GM12891 (cell line): ENCODE measurements around the gene MYBPC2.

ENCODE experiments used
- DNase-seq: peaks from one replicate; pipeline ENCODE4 v3.0.0; 2011; ENCODE audit warnings: low spot score; ENCODE audit not compliant: insufficient read length
- FAIRE-seq: peaks from 2 replicates; lab custom pipeline; 2011; peaks lifted over from hg19 to GRCh38; lab: Jason Lieb, UNC
- PAX5 ChIP-seq: IDR thresholded peaks from 2 replicates; pipeline ENCODE4 v1.6.1; 2011; ENCODE audit warnings: low read length, moderate library complexity, mild to moderate bottlenecking; ENCODE audit not compliant: insufficient read depth, severe bottlenecking
- POLR2A ChIP-seq: IDR thresholded peaks from 2 replicates; pipeline ENCODE4 v1.6.1; 2011; ENCODE audit warnings: low read depth, low read length, control low read depth
- POLR2AphosphoS5 ChIP-seq: IDR thresholded peaks from 2 replicates; pipeline ENCODE4 v1.6.1; 2011; ENCODE audit warnings: low read depth, low read length, control low read depth
- POU2F2 ChIP-seq: IDR thresholded peaks from 2 replicates; pipeline ENCODE4 v1.6.1; 2011; ENCODE audit warnings: low read depth, mild to moderate bottlenecking, control low read depth, low read length, moderate library complexity
- SPI1 ChIP-seq: IDR thresholded peaks from 2 replicates; pipeline ENCODE4 v1.6.1; 2011; ENCODE audit warnings: low read depth, low read length, control low read depth
- TAF1 ChIP-seq: IDR thresholded peaks from 2 replicates; pipeline ENCODE4 v1.6.1; 2011; ENCODE audit warnings: low read depth, low read length, control low read depth

Gene MYBPC2

DNA sequence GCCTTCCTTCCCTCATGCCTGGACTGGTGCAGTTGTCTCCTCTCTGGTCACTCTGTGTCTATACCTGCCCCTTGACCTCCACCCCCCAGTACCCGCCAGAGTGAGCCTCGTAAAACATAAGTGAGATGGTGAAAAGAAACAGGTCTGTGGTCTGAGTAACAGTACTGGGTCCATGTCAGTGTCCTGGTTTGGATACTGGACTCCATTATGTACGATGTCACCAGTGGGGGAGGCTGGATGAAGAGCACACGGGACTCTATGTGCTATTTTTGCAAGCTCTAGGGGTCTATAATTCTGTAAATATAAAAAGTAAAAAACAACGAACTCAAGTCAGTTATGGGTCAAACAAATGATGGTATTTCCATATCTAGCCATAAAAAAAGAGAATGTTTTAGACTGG is 14.4 kb downstream of the MYBPC2 start:
- DNase-seq (no peak), FAIRE-seq (no peak)
- TF ChIP-seq POLR2A (no peak), POLR2AphosphoS5 (no peak), TAF1 (no peak), SPI1 (no peak)

DNA sequence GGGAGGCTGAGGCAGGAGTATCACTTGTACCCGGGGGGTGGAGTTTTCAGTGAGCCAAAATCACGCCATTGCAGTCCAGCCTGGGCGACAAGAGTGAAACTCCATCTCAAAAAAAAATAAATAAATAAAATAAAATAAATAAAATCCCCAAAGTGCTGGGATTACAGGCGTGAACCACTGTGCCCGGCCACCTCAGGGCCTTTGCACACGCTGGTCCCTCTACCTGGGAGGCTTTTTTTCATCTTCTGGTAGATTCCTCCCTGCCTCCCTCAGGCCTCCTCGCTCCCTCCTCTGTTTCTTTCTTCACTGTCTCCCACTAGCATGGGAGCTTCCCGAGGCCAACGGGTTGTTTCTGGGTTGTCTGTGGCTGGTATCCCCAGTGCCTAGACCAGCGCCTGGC is 15.1 kb downstream of the MYBPC2 start:
- TF ChIP-seq PAX5 (no peak), POLR2AphosphoS5 (no peak), POU2F2 (no peak), POLR2A (no peak), TAF1 (no peak), SPI1 (no peak)
- no peak for DNase-seq
- no peak for FAIRE-seq

DNA sequence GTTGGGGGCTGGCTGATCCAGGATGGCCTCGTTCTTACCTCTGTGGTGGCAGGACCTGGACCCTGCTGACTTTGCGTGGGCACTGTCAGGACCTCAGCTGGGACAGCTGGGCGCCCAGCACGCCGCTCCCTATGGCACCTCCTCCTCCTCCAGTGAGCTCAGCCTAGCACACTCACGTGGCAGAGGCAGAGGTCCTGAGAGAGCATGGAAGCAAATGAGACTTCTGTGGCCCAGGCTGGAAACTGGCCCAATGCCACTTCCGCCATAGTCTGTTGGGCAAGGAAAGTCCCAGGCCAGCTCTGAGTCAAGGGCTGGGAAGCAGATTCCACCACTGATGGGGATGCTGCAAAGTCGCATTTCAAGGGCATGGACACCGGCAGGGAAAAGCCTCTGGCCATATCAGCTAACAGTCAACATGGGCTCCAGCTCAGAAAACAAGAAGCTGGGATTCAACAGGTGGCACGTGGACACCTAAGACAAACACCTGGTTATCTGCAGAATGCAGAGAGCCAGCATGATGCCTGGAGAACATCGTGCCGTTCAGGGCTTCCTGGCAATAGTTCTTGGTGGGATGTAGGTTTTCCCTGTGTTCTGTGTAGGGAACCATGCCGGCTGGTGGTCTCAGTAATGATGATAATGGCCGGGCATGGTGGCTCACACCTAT is 16.7 kb downstream of the MYBPC2 start:
- FAIRE-seq (no peak), DNase-seq (no peak)
- TF ChIP-seq SPI1 (no peak), POLR2AphosphoS5 (no peak), PAX5 (no peak), POLR2A (no peak), TAF1 (no peak), POU2F2 (no peak)

DNA sequence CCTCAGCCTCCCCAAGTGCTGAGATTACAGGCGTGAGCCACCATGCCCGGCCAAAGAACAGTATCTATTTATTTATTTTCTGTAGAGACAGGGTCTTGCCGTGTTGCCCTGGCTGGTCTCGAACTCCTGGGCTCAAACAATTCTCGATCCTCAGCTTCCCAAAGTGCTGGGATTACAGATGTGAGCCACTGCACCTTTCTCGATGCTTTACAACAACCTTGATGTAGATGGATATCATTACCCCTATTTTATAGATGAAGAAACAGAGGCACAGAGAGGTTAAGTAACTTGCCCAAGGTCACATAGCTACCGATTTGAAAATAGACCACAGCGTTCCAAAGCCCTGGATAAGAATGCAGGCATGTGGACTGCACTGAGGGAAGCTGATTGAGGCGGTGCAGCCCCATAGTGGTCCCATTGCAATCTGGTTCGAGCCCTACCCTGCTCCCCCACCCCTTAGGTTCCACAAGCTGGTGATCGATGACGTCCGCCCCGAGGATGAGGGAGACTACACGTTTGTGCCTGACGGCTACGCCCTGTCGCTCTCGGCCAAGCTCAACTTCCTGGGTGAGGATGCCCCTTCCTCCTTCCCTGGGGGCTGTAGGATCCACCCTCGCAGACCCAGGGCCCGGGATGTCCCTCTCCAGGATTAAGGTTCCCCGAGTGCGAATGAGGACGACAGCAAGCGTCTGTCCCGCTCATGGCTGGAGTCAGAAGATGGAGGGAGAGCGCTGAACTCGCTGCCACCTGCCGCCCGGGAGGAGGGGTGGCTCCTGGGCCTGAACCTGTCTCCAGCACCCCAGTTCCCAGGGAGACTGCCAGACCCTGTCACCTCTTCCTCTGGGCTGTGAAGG is 17.9 kb downstream of the MYBPC2 start:
- FAIRE-seq (no peak), DNase-seq (no peak)
- TF ChIP-seq SPI1 = no peak
- TF ChIP-seq POLR2A = no peak
- no peak for TF ChIP-seq TAF1
- no peak for TF ChIP-seq POU2F2
- TF ChIP-seq PAX5 = no peak
- TF ChIP-seq POLR2AphosphoS5 = no peak

DNA sequence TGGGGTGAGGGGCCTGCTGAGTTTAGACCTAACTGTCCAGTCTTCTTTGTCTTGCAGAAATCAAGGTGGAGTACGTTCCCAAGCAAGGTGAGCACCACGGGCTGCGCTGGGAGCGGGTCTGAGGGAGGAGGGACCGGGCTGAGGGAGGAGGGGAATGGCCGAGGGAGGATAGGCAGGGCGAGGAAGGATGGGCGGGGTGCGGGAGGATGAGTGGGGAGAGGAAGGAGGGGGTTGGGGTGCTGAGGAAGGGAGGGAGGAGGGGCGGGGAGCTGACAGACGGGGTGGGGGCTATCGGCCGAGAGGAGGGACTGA is 18.5 kb downstream of the MYBPC2 start:
- TF ChIP-seq POU2F2 = no peak
- no peak for TF ChIP-seq SPI1
- no peak for TF ChIP-seq PAX5
- TF ChIP-seq POLR2A = no peak
- no peak for TF ChIP-seq POLR2AphosphoS5
- no peak for TF ChIP-seq TAF1
- DNase-seq (no peak), FAIRE-seq (no peak)

DNA sequence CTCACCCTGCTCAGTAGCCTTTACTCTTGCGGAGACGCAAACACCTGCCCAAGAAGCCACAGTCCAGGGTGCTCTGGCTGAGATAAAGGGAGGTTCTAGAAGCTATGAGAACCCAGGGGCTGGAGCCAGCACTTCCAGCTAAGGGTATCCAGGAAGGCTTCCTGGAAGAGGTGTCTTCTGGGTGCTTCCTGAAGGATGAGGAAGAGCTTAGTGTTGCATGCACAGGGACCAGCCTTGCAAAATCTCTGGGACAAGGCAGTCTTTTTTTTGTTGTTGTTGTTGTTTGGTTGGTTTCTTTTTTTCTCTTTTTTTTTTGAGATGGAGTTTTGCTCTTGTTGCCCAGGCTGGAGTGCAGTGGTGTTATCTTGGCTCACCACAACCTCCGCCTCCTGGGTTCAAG is 20.6 kb downstream of the MYBPC2 start:
- no peak for TF ChIP-seq POLR2AphosphoS5
- no peak for TF ChIP-seq PAX5
- no peak for FAIRE-seq
- DNase-seq = no peak

DNA sequence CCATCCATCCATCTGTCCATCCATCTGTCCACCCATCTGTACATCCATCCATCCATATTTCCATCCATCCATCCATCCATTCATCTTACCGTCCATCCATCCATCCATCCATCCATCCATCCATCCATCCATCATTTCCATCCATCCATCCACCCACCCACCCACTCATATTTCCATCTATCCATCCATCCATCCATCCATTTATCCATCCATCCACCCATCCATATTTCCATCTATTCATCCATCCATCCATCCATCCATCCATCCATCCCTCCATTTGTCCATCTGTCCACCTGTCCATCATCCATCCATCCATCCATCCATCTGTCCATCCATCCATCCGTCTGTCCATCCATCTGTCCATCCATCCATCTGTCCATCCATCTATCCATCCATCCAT is 23.3 kb downstream of the MYBPC2 start:
- no peak for DNase-seq
- TF ChIP-seq TAF1 (no peak), SPI1 (no peak)
- FAIRE-seq = no peak

DNA sequence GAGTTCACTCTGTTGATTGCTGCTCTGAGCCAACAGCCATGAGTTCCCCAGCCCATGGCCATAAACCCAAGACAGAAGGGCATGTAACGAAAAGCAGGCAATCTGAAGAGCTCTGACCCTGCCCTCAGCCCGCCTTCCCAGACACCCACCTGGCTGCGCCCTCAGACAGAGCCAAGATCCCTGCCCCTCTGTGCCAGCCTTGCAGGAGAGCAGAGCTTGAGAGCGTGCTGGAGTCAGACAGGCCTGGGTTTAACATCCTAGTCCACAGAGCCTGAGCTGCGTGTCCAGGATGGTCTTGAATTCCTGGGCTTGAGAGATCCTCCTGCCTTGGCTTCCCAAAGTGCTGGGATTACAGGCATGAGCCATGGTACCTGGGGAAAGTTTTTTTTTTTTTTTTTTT is 24.6 kb downstream of the MYBPC2 start:
- DNase-seq = no peak
- TF ChIP-seq POLR2A (no peak), PAX5 (no peak), SPI1 (no peak), TAF1 (no peak), POU2F2 (no peak), POLR2AphosphoS5 (no peak)
- no peak for FAIRE-seq

DNA sequence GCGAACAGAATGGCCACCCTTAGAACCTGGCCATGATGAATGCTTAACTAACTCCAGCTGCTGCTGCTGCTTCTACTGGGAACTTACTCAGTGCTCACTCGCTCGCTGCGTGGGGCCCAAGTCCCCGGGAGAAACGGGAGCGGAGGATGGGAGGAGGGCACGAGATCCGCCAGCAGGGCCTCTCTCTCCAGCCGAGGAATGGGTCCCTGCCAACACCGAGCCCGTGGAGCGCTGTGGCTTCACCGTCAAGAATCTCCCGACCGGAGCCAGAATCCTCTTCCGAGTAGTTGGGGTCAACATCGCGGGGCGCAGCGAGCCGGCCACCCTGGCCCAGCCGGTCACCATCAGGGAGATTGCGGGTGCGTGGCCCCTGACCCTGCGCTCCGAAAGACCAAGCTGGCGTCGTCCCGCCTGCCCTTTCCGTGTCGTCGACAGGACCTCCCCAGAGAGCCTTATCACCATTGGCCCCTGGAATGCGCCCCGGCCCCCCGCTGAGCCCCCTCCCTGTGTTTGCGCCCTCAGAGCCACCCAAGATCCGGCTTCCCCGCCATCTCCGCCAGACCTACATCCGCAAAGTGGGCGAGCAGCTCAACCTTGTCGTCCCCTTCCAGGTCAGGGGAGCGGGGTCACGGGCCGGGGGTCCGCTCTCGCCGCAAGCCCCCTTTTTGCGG is 25.8 kb downstream of the MYBPC2 start:
- FAIRE-seq (no peak), DNase-seq (no peak)
- TF ChIP-seq POLR2A (no peak), POLR2AphosphoS5 (no peak), TAF1 (no peak), POU2F2 (no peak), SPI1 (no peak), PAX5 (no peak)

DNA sequence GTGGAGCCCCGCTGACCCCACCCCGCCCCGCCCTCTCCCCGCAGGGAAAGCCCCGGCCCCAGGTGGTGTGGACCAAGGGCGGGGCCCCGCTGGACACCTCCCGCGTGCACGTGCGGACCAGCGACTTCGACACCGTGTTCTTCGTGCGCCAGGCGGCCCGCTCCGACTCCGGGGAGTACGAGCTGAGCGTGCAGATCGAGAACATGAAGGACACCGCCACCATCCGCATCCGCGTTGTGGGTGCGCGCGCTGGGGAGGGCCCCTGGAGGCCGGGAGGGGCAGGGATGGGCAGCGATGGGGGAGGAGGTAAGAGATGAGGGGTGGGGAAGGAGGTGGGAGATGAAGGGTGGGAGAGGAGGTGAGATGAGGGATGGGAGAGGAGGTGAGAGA is 26.4 kb downstream of the MYBPC2 start:
- DNase-seq = no peak
- FAIRE-seq = no peak

More for the DNA sequence above, 26.4 kb downstream of the MYBPC2 start:
- TF ChIP-seq PAX5 = no peak
- no peak for TF ChIP-seq POLR2AphosphoS5
